NB4 (cell line): Measurements from ENCODE around the gene C15orf39.

Source experiments
- POLR2A ChIP-seq: IDR thresholded peaks from 2 replicates; pipeline ENCODE4 v1.6.1; 2011; ENCODE audit warnings: mild to moderate bottlenecking; ENCODE audit not compliant: insufficient read length; ENCODE audit errors: extremely low read depth
- TF ChIP-seq, protein P1 (sequence below): IDR thresholded peaks from one replicate; pipeline ENCODE4 v1.5.1; 2012; ENCODE audit warnings: low read depth, low read length

DNA sequence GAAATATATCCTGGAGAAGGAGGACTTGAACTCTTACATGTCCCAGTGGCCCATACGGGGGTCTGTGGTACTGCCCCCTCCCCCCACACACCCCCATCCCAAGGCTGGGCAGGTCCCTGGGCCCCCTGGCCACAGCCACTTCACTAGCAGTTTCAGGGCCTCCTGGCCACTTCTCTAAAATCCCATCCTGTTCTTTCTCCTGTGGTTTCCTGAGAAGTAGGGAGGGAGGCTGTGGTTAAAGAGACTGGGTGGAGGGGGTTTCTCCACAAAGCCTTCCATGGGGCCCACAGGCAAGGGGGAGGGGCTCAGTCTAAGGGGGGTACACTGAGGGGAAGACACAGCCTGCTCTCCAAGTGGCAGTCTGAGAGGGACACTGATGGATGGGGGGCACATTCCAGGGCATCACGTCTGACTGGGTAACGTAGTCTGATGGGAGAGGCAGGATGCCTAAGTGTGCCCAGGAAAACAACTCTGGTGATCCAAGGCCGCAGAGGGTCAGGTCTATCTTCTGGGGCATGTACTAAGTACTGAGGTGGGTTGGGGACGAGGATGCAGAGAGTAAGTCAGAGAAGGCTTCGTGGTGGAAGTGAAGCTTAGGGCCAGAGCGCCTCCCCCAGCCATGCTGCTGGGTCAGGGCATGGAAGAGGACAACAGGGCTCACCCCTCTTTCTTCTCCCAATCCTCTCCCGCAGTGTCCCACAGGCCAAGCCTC is 48.0 kb upstream of the C15orf39 start:
- TF ChIP-seq, protein P1, sequence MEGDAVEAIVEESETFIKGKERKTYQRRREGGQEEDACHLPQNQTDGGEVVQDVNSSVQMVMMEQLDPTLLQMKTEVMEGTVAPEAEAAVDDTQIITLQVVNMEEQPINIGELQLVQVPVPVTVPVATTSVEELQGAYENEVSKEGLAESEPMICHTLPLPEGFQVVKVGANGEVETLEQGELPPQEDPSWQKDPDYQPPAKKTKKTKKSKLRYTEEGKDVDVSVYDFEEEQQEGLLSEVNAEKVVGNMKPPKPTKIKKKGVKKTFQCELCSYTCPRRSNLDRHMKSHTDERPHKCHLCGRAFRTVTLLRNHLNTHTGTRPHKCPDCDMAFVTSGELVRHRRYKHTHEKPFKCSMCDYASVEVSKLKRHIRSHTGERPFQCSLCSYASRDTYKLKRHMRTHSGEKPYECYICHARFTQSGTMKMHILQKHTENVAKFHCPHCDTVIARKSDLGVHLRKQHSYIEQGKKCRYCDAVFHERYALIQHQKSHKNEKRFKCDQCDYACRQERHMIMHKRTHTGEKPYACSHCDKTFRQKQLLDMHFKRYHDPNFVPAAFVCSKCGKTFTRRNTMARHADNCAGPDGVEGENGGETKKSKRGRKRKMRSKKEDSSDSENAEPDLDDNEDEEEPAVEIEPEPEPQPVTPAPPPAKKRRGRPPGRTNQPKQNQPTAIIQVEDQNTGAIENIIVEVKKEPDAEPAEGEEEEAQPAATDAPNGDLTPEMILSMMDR = no peak
- TF ChIP-seq POLR2A = no peak
